ENCODE data around the gene SYPL1.
"Not testable (repeated sequence)": the region's sequence is repeated elsewhere in the genome, so short reads cannot be mapped to it uniquely, and the experiment has no call there.

The SYPL1 gene

DNA sequence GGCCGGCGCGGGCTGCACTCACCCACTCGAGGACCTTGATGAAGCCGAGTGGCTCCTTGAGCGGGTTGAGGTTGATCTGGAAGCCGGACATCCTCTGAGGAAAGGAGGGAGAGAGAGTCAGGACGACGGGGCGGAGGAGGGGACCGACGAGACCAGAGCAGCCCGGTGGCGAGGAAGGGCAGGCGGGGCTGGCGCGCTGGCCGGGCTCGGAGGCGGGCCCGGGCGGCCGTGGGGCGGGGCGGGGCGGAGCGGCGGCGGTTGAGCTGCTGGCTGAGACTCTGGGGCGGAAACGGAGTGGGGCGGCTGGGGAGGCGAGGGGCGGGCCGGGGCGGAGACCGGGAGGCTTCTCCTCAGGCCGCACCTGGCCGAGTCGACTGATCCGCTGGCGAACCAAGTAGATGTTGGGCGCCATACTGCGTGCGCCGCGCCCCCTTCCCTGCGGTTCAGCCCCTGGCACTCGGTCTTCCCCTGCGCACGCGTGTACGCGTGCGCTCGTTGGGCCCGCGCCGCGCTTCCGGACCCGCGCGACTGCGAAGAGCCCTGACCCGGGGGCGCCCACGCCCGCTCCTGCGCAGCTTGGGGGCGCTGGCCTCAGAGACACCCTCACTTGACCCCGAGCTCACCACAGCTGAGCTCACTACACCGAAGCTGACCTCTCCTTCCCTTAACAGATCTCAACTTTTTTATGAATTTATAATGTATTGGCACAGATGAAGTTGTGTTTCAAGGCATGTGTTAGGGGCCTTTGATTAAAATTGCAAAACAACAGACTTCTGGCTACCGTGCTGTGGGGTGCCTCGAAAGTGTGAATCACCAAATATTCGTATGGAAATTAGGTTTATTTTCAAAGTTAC lies at the start of gene SYPL1:
Gene SYPL1, minus strand, starts transcription at position 195 of the 854 bp plus-strand sequence. Its CDS starts 104 bp downstream, at position 91.
- DNase-seq, result peak; percentile 58

DNA sequence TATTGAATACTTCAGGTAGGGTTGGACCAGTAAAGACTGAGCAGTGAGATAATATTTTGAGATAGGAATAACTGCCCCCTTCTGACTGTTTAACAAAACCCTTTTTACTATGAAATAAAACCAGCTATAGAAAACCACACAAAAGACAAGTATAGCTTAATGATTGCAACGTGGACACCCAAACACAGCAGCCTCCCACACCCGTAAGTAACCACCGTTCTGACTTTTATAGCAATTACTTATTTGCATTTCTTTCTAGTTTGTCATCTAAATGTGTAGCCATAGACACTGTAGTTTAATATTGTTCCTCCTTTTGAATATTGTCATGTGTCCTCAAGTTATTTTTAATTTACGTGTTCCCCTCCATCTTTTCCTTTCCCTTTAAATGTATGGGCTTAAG lies 42.9 kb upstream of the SYPL1 start:
- no peak for DNase-seq

DNA sequence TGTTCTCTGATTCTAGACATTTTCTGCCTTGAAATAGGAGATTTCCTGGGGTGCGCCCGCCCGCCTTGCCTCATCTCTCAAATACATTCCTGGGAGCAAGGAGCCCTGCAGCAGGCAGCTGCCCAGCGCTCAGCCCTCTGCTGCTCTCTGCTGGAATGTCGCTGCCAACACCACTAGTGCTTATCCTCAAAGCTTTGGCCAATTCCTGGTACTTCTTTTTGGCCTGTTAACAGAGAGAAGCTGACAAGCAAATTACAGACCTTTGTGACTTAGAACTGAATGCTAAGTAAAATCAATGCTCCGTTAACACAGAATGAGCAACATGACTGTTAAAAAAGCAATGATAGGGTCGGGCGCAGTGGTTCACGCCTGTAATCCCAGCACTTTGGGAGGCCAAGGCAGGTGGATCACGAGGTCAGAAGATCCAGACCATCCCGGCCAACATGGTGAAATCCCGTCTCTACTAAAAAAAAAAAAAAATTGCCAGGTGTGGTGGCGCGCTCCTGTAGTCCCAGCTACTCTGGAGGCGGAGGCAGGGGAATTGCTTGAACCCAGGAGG lies 41.9 kb upstream of the SYPL1 start:
- DNase-seq, result peak; percentile 56

DNA sequence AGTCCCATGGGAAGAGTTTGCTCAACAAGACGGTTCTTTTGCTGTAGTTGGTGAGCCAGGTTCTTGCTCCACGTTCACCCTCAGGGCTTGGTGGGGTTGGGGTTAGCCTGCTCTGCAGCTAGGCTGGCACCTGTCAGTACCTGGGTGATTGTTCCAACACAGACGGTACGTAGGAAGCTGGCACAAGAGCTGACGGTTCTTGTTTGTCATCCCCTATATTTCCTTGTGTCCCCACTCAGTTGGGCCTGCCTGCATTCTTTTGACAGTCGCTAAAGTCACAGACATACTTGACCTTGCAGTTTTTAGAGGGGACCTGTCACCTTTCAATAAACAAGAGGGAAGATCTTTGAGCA lies 40.2 kb upstream of the SYPL1 start:
- DNase-seq, result no peak

DNA sequence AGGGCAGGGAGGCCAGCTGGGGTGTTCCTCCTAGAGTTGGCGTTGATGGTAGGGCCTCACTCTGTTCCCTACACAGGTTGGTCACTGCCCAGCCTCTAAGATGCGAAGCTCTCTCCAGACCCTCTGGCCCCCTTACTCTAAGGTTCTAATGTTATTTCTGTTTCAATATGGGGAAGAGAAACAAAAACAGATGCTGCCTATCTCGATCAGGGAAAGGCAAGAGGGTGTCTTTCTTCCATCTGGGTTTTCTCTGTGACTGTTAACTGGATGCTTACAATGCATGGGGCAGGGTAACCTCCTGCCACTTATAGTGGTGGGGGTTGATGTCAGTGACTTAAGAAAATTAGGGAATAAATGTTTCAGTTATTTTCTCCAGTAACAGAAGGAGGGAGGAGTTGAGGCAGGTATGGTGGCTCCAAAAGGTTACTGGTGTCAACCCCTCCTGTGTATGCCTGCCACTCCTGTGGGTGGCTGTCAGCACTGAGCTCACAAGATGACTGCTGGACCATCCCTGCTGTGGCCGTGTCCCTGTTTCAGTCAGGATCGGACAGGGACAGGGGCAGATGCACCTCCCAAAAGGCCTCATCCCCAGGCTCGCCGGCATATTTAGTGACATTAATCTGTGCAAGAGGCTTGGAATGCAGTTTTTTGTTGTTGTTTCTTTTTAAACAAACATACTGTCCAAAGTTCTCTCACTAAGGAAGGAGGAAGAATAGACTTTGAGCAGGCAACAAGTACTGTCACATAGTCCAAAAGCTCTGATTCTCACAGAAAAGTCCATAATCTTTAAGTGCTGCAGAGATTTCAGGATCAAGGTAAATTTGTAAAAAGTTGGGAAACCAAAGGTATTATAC lies 39.6 kb upstream of the SYPL1 start:
- no peak for DNase-seq

DNA sequence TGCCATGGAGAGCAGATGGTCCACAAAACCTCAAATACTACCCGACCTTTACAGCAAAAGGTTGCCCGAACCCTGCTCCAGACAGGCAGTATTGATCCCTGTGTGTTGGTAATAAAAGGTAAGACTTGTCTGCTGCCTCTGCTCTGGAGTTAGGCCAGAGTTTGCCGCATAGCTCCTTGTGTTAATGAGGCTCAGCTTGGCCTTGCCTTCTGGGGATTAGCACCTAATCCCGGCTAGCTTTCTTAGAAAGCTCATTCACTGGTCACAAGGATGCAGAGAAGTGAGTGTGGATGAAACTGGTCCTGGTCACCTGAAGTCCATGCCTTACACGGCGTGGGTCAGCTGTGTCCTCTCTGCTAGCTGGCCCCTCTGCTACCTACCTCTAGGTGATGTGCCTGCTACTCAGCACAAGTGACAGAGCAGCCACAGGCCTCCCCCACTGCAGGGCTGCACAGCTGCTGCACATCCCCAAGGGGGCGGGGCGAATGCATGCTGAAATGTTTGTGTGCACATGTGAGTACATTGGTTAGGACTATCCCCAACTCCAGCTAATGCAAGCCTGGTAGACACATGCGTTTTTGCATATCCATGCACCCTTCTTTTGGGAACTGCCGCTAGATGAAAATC lies 31.7 kb upstream of the SYPL1 start:
- no peak for DNase-seq

DNA sequence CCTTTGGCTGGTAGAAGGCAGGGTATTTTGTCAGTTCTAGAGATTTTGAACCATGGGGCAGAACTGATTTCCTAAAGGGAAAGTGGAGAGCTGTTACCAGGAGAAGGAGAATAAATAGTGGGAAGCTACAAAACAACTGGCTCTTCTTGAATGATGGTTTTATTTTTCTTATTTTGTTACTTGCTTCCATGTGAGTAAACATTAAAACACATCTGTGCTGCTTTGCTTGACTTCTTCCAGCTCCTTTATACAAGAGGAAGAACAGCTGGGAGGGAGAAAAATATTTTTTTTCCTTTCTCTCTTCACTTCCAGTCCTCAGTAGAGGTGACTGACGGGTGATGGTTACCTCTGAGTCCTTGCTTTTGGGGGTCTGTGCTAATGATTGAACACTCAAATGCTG lies 30.0 kb upstream of the SYPL1 start:
- DNase-seq, result no peak

DNA sequence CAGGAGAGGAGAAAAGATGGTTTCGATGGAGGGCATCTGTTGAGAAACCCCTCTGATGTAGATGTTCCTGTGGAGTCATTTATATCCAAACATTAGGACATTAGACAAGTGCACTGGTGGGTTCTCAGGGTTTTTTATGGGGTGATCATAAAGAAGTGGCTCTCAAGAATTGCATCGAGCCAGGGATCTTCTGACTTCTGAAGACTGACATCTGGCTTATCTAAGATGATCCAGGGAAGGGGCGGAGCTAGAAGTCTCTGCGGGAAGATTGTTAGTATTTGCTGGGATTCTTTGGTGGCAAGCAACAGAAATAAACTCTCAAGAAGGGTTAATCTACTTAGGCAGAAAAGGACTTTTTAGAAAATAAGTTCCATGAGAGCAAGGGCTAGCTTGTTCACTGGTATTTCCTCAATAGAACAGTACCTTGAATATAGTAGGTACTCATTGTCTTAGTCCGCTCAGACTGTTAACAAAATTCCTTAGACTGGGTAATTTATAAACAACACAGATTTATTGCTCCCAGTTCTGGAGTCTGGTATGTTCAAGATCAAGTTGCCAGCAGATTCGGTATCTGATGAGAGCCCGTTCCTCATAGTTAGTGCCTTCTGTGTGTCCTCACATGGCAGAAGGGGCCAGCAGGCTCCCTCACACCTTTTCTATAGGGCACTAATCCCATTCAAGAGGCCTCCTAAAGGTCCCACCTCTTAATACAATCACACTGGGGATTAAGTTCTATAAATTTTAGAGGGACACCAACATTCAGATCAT lies 28.5 kb upstream of the SYPL1 start:
- DNase-seq, result no peak

DNA sequence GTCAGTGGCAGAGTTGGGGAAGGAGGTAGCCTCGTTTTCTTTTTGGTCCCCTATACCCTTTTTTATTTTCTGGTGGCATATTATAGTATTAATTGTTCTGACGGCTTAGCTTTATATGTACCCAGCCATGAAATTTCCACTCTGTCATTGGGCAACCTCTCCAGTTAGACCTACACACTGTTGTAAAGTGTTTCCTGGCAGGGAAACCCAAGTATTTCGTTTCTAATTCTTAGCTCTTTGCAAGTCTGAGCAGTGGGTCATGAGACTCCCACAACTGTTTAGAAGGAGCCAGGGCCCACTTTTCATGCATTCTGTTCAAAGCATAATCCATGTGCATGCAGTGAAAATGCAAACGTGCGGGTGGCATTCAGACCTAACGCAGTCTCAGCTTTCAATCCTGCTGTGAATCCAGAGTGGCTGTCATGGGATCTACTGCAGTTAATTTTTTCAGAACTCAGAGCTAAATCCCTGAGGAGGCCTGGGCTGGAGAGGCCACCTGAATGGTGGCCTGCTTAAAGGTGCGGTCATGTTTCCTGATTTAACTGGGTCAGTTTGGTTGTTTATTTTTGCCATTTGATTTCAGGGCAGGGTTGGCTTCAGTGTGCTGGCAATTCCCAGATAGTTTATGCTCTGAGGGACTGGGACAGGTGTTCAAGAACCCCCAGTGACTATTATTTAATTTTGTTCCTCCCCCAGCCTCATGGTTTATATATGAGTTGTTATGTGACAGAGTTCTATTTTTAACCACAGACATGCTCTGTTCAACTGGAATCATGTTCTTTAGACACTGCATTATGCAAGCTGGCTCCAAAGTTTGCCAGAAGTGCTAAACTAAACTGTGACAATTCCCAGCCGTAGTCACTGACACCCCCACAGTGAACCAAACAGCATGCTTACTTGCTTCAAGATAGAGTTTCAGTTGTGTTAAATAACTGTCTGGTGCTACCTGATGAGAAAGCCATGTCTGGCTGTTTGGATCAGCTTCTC lies 27.4 kb upstream of the SYPL1 start:
- DNase-seq, result no peak

DNA sequence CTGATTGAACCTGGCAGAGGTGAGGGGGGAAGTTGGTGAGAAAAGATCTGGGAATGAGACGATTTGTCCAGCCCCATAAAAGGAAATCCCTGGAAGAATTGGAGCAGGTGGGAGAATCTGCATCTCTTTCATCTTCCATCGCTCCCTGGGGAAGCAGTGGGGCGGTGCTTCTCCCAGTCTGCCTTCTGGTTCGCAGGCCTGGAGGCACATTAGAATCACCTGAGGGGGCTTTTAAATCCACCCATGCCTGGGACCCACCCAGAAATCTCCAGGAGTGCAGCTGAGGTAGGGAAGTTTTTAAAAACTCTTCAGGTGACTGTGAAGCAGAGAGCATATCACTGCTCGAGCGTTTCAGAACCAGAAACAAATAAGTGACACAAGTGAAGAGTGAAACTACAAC lies 26.7 kb upstream of the SYPL1 start:
- no peak for DNase-seq

DNA sequence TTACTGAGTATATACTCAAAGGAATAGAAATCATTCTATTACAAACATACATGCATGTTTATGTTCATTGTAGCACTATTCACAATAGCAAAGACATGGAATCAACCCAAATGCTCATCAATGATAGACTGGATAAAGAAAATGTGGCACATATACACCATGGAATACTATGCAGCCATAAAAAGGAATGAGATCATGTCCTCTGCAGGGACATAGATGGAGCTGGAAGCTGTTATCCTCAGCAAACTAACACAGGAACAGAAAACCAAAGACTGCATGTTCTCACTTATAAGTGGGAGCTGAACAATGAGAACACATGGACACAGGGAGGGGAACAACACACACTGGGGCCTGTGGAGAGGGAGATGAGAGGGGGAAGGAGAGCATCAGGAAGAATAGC lies 26.1 kb upstream of the SYPL1 start:
- DNase-seq, result not testable (repeated sequence)

DNA sequence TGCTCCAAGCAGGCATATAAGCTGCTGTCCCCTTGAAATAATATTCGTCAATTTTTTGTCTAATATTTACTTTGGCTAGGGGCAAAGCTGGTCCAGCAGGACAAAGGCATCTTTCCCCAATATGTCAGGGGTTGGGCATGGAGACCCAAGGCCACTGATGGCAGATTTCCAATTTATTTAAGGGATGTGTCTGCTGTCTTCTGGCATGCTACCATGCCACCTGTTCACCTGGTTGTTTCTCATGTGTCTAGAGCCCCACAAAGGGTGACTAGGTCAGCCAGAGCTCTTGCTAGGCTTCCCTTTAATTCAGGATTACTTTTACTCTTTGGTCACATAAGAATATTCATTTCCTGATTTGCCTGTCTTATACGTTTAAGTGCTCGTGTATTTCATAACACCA lies 22.1 kb upstream of the SYPL1 start:
- DNase-seq, result no peak

DNA sequence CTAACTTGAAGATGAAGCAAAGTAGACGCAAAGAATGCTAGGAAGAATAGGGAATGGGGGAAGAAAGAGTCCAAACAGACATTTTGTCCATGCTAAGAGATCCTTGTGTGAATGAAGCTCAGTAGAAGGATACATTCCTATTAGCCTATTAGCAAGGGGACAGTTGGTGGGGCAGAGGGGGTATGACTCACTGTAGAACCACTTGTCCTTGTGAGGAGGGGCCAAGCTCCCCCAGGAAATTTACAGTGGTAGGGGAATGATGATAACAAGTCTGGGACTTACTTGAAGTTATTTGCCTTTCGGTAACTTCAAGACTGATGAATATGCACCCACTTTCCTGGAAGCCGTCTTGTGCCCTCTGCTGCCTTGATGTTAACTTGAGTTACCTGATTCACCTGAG lies 17.2 kb upstream of the SYPL1 start:
- DNase-seq, result no peak

DNA sequence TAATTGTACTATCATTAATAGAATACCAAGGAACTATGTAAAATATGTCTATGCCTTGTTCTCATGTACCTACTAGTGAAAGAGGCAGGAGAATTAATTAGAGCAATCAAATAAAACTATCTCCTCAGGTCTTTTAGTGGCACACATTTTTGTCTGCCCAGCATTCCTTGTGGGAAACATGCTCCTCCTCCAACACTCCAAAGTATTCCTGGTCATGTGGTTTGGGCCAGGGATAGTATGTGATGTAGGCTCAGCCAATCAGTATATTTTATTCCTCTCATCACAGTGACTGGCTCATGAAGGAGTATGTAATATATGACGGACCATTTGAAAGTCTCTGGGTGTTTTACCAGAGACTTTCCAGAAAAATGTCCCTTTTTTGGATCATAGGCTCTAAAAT lies 16.7 kb upstream of the SYPL1 start:
- no peak for DNase-seq

DNA sequence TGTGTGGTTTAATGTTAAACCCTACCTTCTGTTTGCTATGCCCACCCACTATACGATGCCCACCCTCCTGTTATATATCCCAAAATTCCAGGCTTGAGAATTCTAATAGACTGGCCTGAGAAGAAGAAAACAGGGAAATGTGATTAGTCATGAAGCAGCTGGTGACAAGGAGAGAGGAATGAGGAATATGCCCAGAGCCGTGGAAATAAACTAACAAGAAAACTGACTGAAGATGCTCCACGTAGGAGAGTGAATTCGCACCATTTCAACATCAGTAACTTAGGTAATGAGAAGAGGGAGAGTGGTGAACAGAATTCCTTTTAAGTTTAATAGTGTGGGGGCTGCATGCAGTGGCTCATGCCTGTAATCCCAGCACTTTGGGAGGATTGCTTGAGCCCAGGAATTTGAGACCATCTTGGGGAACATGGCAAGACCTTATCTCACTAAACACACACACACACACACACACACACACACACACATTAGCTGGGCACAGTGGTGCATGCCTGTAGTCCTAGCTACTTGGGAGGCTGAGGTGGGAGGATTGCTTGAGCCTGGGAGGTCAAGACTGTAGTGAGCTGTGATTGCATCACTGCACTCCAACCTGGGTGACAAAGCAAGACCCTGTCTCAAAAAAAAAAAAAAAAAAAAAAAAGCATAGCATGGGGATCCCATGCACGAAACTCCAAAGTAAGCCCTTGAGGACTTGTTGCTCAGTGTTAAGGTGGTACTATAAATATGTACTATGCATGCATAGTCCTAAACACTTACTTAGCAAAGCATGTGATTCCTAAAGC lies 16.1 kb upstream of the SYPL1 start:
- DNase-seq, result no peak

DNA sequence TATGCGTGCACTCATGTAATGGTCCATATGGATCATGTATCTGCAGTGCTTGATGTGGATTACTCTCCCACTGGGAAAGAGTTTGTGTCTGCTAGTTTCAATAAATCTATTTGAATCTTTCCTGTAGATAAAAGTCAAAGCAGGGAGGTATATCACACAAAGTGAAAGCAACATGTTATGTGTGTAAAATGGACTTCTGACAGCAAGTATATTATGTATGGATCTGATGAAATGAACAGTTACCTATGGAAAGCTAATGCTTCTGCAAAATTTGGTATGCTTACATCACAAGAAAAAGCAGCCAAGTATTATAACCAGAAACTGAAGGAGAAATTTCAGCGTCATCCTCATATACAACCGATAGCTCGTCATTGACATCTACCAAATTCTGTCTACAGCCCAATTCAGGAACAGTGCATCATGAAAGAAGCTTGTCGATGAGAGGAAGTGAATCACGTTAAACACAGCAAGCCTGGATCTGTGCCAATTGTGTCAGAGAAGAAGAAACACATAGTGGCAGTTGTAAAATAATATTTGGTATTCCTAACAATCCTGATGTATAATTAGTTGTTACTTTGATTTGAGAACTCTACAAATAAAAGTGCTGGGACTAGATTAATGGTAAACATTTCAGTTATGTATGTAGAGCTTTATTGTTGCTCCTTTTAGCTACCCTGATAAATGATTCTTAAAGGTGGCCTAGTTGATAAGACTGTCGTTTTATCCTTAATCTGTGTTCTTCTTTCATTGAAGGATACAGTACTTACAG lies 14.2 kb upstream of the SYPL1 start:
- DNase-seq, result peak; percentile 9

DNA sequence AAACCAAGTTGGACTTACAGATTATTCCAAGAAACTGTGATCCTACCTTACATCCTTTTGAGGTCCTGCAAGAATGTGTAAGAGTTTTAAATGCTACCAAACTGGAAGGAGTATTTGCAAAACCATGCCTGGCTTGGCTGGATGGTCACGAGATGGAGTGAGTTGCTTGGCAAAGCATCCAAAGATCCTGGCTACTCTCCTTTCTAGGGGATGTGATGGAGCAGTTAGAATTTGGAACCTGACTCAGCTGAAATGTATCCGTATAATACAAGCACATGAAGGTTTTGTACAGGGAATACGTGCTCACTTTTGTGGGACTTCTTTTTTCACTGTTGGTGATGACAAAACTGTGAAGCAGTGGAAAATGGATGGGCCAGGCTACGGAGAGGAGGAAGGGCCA lies 13.3 kb upstream of the SYPL1 start:
- DNase-seq, result no peak

DNA sequence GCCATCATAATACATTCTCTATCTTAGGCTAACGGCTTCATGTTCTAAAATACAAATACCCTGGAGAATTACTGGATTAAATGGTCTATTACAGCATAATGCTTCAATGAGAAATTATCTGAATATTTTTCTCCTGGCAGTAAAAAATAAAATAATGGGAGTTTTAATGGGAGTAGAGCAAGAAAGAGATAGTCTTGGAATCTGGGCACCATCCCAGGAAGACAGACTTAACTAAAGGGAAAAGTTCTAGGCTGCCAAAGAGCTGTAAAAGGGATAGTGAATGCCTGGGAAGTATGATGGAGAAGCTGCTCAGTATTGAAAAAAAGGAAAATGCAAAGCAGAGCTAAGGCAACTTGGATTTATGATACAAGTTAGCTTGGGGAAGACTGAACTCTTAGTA lies 12.1 kb upstream of the SYPL1 start:
- DNase-seq, result no peak

DNA sequence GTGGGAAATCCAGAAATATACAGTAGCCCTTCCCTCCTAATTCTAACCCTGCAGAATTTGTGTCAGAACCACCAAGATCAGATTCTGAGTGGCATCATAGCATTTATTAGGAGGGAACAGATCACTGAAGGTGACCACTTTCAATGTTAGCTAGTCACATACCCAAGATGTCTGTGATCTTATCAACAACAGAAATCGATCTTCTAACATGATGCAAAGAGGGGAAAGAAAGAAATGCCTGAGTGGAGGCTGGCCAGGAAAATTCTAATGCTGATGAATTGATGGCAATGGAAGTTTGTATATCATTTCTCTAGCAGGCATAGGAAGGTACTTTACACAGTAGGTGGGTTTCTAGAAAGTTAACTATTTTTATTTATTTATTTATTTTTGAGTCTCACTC lies 10.6 kb upstream of the SYPL1 start:
- no peak for DNase-seq

All from NCI-H510A treated with DMSO at 0.1 percent for 48 hours (cell line).